HL-60 (cell line): ENCODE data around the gene NDUFS7.

Experiments used
- CTCF ChIP-seq: IDR thresholded peaks from one replicate; pipeline ENCODE4 v1.5.1; 2011; ENCODE audit warnings: low read length, control low read depth, inconsistent platforms; ENCODE audit not compliant: insufficient read depth
- GABPA ChIP-seq: IDR thresholded peaks from 2 replicates; pipeline ENCODE4 v1.6.1; 2012; ENCODE audit warnings: low read depth
- POLR2AphosphoS5 ChIP-seq: IDR thresholded peaks from 2 replicates; pipeline ENCODE4 v1.6.1; 2012; ENCODE audit warnings: low read depth

- no peak for TF ChIP-seq CTCF
- TF ChIP-seq POLR2AphosphoS5, result no peak
- TF ChIP-seq GABPA, result no peak
Observed at GRCh38 chr19:1363599-1363998, 20.1 kb upstream of the NDUFS7 start.
